RWPE1 (cell line): ENCODE measurements around the gene ERC2.

Experiments
- CTCF ChIA-PET: fragments of 350-600 bp; sonication (Branson Sonifier 250); formaldehyde crosslinking; extraction: SDS; loops from one replicate; lab custom pipeline; 2021; lab: Yijun Ruan, JAX
- POLR2A ChIA-PET: fragments of 400-600 bp; formaldehyde crosslinking; extraction: SDS; loops from one replicate; lab custom pipeline; 2020; ENCODE audit warnings: antibody characterized with exemption; ENCODE audit not compliant: low non-redundant PET; lab: Yijun Ruan, JAX
- DNase-seq: peaks from one replicate; pipeline ENCODE4 v3.0.0; 2012; ENCODE audit warnings: low spot score
- H3K27ac ChIP-seq: fragments of 450-650 bp; 2 replicates; pipeline ENCODE4 v1.5.1; 2017
- CTCF ChIP-seq: fragments of 450-650 bp; conservative IDR thresholded peaks from 2 replicates; pipeline ENCODE4 v1.5.1; 2017; ENCODE audit warnings: low read depth, mild to moderate bottlenecking

The ERC2 gene

GRCh38 chr3:56484525-56485032 is 16.3 kb upstream of the ERC2 start:
- POLR2A ChIA-PET, result no interaction called here
- DNase-seq, result no peak
- TF ChIP-seq CTCF, result no peak
- CTCF ChIA-PET, result interaction anchor here (1.0 kb wide), 1 partner anchor 15 kb away, joined by 4 read pairs; no protein-coding TSS in a partner anchor
- H3K27ac ChIP-seq, result no peak overlapping the region

- no peak for TF ChIP-seq CTCF
- H3K27ac ChIP-seq, result no peak overlapping the region
- POLR2A ChIA-PET, result no interaction called here
- DNase-seq, result no peak
- CTCF ChIA-PET, result interaction anchor here (1.0 kb wide), 1 partner anchor 14 kb away, joined by 4 read pairs; no protein-coding TSS in a partner anchor
Measured at GRCh38 chr3:56484122-56484521, 15.9 kb upstream of the ERC2 start.

- no peak for TF ChIP-seq CTCF
- ChIA-PET POLR2A (no interaction called here), CTCF (interaction anchor here (0.6 kb wide), 1 partner anchor 1953 kb away, joined by 3 read pairs; no protein-coding TSS in a partner anchor)
- DNase-seq, result no peak
- no peak overlapping the region for H3K27ac ChIP-seq
Measured at GRCh38 chr3:56477646-56478045, 9.4 kb upstream of the ERC2 start.

- POLR2A ChIA-PET, result no interaction called here
- CTCF ChIA-PET, result interaction anchor here (0.6 kb wide), 1 partner anchor 1952 kb away, joined by 3 read pairs; no protein-coding TSS in a partner anchor
- TF ChIP-seq CTCF, result no peak
- no peak for DNase-seq
- H3K27ac ChIP-seq, result no peak overlapping the region
Measured at GRCh38 chr3:56476771-56477170, 8.5 kb upstream of the ERC2 start.

GRCh38 chr3:56471771-56472170 is 3.5 kb upstream of the ERC2 start:
- no peak overlapping the region for H3K27ac ChIP-seq
- ChIA-PET POLR2A (no interaction called here), CTCF (no interaction called here)
- DNase-seq, result no peak
- TF ChIP-seq CTCF, result no peak

GRCh38 chr3:56469141-56469540 is 874 bp upstream of the ERC2 start:
- POLR2A ChIA-PET, result no interaction called here
- no peak for DNase-seq
- CTCF ChIA-PET, result interaction anchor here (1.1 to 1.3 kb wide), 2 partner anchors 16 to 25 kb away, joined by 4 read pairs; no protein-coding TSS in a partner anchor
- no peak for TF ChIP-seq CTCF
- no peak overlapping the region for H3K27ac ChIP-seq

- CTCF ChIA-PET, result no interaction called here
Measured at GRCh38 chr3:56467801-56468183, 475 bp downstream of the ERC2 start.

More at GRCh38 chr3:56467801-56468183, 475 bp downstream of the ERC2 start:
- TF ChIP-seq CTCF, result no peak
- H3K27ac ChIP-seq, result no peak overlapping the region
- POLR2A ChIA-PET, result no interaction called here
- no peak for DNase-seq
